HG02885 (cell line): Measurements from ENCODE around the gene NRARP.
A peak's percentile ranks its signal among the peaks of the same experiment; 100 is the strongest.
"Not testable (repeated sequence)": the region's sequence is repeated elsewhere in the genome, so short reads cannot be mapped to it uniquely, and the experiment has no call there.

Experiments
- ATAC-seq: cut with Tn5 transposase; IDR thresholded peaks from one replicate; pipeline ENCODE4 v1.9.1; 2021; ENCODE audit warnings: mild to moderate bottlenecking; ENCODE audit not compliant: unreplicated experiment, poor library complexity

The NRARP gene

GRCh38 chr9:137266162-137266527 is 35.9 kb downstream of the NRARP start:
- no peak for ATAC-seq

GRCh38 chr9:137265496-137266161 is 36.4 kb downstream of the NRARP start:
- ATAC-seq, result no peak

- ATAC-seq, result no peak
These were observed 38.0 kb downstream of the NRARP start for GRCh38 chr9:137264067-137264466.

- ATAC-seq, result no peak
These were observed 38.6 kb downstream of the NRARP start for GRCh38 chr9:137263506-137263905.

- no peak for ATAC-seq
These were observed 39.2 kb downstream of the NRARP start for GRCh38 chr9:137262909-137263285.

GRCh38 chr9:137262173-137262908 is 39.7 kb downstream of the NRARP start:
- not testable (repeated sequence) for ATAC-seq

- no peak for ATAC-seq
These were observed 45.2 kb downstream of the NRARP start for GRCh38 chr9:137256856-137257255.

- no peak for ATAC-seq
These were observed 45.7 kb downstream of the NRARP start for GRCh38 chr9:137256362-137256761.

- ATAC-seq, result no peak
These were observed 46.5 kb downstream of the NRARP start for GRCh38 chr9:137255448-137256114.

GRCh38 chr9:137254624-137255447 is 47.2 kb downstream of the NRARP start, which contains the start of gene NELFB:
Gene NELFB, plus strand, starts transcription at chr9:137255327.
- ATAC-seq, result peak; percentile 81

- no peak for ATAC-seq
These were observed 48.1 kb downstream of the NRARP start for GRCh38 chr9:137253717-137254623.

GRCh38 chr9:137252555-137253506 is 49.2 kb downstream of the NRARP start:
- ATAC-seq, result no peak

GRCh38 chr9:137251490-137252268 is 50.4 kb downstream of the NRARP start:
- no peak for ATAC-seq

- no peak for ATAC-seq
These were observed 50.9 kb downstream of the NRARP start, which contains the start of gene STPG3 for GRCh38 chr9:137251194-137251461. Gene STPG3, plus strand, starts transcription at chr9:137251286. Its CDS starts 1 bp downstream, at chr9:137251287.

GRCh38 chr9:137250329-137251193 is 51.5 kb downstream of the NRARP start:
- ATAC-seq, result no peak
